ENCODE data around the gene KLHL3. TPM values are rescaled to one million over a fixed set of nuclear protein-coding genes. Genes with fewer than 3 reads are reported as not detected.

KLHL3 gene
- total and polyA plus RNA-seq, 9 of the 15 experiments (the other 6 are each of a cell fraction or from before 2014, with no cell fraction given), result under 0.01 to 1.5 (median 0.22) TPM

DNA sequence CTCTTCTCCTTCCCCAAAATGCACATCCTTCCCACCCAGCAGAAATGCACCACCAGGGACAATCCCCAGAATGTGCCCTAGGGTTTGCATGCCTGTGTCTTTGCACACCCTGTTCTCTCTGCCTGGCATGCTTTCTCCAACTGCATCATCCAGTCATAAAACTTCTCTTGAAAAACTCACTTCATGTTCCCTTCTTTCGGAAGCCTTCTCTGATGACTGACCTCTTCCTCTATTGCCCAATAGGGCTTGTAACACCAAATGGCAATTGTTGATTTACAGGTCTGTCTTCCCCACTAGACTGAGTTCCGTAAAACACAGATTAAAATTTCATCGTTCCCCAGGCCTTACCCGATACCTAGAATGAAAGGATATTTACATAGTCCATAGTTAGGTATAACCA, 153.7 kb downstream of the KLHL3 start:
- no peak for FAIRE-seq
- no peak for ATAC-seq
- in situ Hi-C loops (cut with MboI) (no loop called here), intact Hi-C loops (cut with micrococcal nuclease) (no loop called here)
- Histone ChIP-seq H3K4me3 (no peak overlapping the region), H3K9ac (ENCODE audit: insufficient read depth in 1 of 2, low read depth in 2 of 2, low read length in 2 of 2) (no peak overlapping the region), H3K36me3 (ENCODE audit: control insufficient read depth, insufficient read depth, low read length) (no peaks in the 10 kb centered on the region), H4K20me1 (replicated peaks; ENCODE audit: control insufficient read depth, insufficient read depth, low read length) (no peaks in the 10 kb centered on the region), H3K4me2 (ENCODE audit: insufficient read depth, low read length) (no peak overlapping the region), H3K27me3 (ENCODE audit: control insufficient read depth in 2 of 2, insufficient read depth in 2 of 2, low read length in 2 of 2) (peaks cover 0 to 5% of the 10 kb centered on the region in 2 experiments; a peak in 2 of 5 replicates), H3K27ac (ENCODE audit: extremely low read depth, low read depth, low read length) (no peak overlapping the region), H3K9me3 (replicated peaks; ENCODE audit: control insufficient read depth, insufficient read depth, low read depth, low read length) (no peaks in the 10 kb centered on the region), H3K79me2 (ENCODE audit: control insufficient read depth, insufficient read depth, low read length) (no peaks in the 10 kb centered on the region), H3K9me1 (ENCODE audit: control insufficient read depth, insufficient read depth, low read length) (no peaks in the 10 kb centered on the region), H2AFZ (ENCODE audit: low read depth, low read length) (no peak overlapping the region), H3K4me1 (replicated peaks in 1 of 2; ENCODE audit: control insufficient read depth in 2 of 2, insufficient read depth in 2 of 2, low read length in 2 of 2) (no peaks in the 10 kb centered on the region)
- 3% methylated on average over 4 of the region's 4 CpGs for WGBS (ENCODE audit: insufficient coverage, low coverage, missing lambda C conversion rate)
- no peak for DNase-seq (ENCODE audit: extremely low read depth in 1 of 4, low spot score in 3 of 4)
- ChIA-PET POLR2A (no interaction called here), CTCF (ENCODE audit: low intra/inter-chr PET ratio) (no interaction called here)
- BruUV-seq (replicated peaks), result no TSS peak
- TF ChIP-seq, protein P1, sequence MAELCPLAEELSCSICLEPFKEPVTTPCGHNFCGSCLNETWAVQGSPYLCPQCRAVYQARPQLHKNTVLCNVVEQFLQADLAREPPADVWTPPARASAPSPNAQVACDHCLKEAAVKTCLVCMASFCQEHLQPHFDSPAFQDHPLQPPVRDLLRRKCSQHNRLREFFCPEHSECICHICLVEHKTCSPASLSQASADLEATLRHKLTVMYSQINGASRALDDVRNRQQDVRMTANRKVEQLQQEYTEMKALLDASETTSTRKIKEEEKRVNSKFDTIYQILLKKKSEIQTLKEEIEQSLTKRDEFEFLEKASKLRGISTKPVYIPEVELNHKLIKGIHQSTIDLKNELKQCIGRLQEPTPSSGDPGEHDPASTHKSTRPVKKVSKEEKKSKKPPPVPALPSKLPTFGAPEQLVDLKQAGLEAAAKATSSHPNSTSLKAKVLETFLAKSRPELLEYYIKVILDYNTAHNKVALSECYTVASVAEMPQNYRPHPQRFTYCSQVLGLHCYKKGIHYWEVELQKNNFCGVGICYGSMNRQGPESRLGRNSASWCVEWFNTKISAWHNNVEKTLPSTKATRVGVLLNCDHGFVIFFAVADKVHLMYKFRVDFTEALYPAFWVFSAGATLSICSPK (IDR thresholded peaks at IDR 0.05; ENCODE audit: borderline replicate concordance), result no peak

GRCh38 chr5:137581776-137582175, 154.1 kb downstream of the KLHL3 start:
- Histone ChIP-seq H3K4me3 (no peak overlapping the region), H3K4me1 (replicated peaks in 1 of 2; ENCODE audit: control insufficient read depth in 2 of 2, insufficient read depth in 2 of 2, low read length in 2 of 2) (no peaks in the 10 kb centered on the region), H2AFZ (ENCODE audit: low read depth, low read length) (no peak overlapping the region), H3K36me3 (ENCODE audit: control insufficient read depth, insufficient read depth, low read length) (no peaks in the 10 kb centered on the region), H3K9ac (ENCODE audit: insufficient read depth in 1 of 2, low read depth in 2 of 2, low read length in 2 of 2) (no peak overlapping the region), H3K9me3 (replicated peaks; ENCODE audit: control insufficient read depth, insufficient read depth, low read depth, low read length) (no peaks in the 10 kb centered on the region), H3K27ac (ENCODE audit: extremely low read depth, low read depth, low read length) (no peak overlapping the region), H4K20me1 (replicated peaks; ENCODE audit: control insufficient read depth, insufficient read depth, low read length) (no peaks in the 10 kb centered on the region), H3K79me2 (ENCODE audit: control insufficient read depth, insufficient read depth, low read length) (no peaks in the 10 kb centered on the region), H3K9me1 (ENCODE audit: control insufficient read depth, insufficient read depth, low read length) (no peaks in the 10 kb centered on the region), H3K4me2 (ENCODE audit: insufficient read depth, low read length) (no peak overlapping the region), H3K27me3 (ENCODE audit: control insufficient read depth in 2 of 2, insufficient read depth in 2 of 2, low read length in 2 of 2) (peaks cover 0 to 5% of the 10 kb centered on the region in 2 experiments; a peak in 2 of 5 replicates)
- FAIRE-seq, result no peak
- DNase-seq (ENCODE audit: extremely low read depth in 1 of 4, low spot score in 3 of 4), result no peak
- in situ Hi-C loops (cut with MboI) (no loop called here), intact Hi-C loops (cut with micrococcal nuclease) (no loop called here)
- ChIA-PET POLR2A (no interaction called here), CTCF (ENCODE audit: low intra/inter-chr PET ratio) (no interaction called here)
- no peak for ATAC-seq
- 0% methylated on average over 3 of the region's 6 CpGs for WGBS (ENCODE audit: insufficient coverage, low coverage, missing lambda C conversion rate)
- no TSS peak for BruUV-seq (replicated peaks)
- TF ChIP-seq PATZ1 (CRISPR knock-in tag; IDR thresholded peaks at IDR 0.05; ENCODE audit: borderline replicate concordance) (no peak), GMEB1 (CRISPR knock-in tag; IDR thresholded peaks at IDR 0.05) (no peak), ZNF133 (CRISPR knock-in tag; IDR thresholded peaks at IDR 0.05) (no peak), PHF8 (IDR thresholded peaks at IDR 0.05; ENCODE audit: borderline replicate concordance, low read length) (no peak), FOXP1 (CRISPR knock-in tag; IDR thresholded peaks at IDR 0.05) (no peak)
- TF ChIP-seq, protein P2, sequence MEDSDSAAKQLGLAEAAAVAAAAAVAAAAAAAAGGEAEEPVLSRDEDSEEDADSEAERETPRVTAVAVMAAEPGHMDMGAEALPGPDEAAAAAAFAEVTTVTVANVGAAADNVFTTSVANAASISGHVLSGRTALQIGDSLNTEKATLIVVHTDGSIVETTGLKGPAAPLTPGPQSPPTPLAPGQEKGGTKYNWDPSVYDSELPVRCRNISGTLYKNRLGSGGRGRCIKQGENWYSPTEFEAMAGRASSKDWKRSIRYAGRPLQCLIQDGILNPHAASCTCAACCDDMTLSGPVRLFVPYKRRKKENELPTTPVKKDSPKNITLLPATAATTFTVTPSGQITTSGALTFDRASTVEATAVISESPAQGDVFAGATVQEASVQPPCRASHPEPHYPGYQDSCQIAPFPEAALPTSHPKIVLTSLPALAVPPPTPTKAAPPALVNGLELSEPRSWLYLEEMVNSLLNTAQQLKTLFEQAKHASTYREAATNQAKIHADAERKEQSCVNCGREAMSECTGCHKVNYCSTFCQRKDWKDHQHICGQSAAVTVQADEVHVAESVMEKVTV (CRISPR knock-in tag; IDR thresholded peaks at IDR 0.05), result no peak
